HPDE6-E6E7 (cell line): ENCODE data around the gene ARMC8.

Experiments
- DNase-seq: peaks from one replicate; pipeline ENCODE4 v3.0.0; 2011; ENCODE audit warnings: missing footprints; ENCODE audit errors: extremely low spot score

ARMC8 gene

DNA sequence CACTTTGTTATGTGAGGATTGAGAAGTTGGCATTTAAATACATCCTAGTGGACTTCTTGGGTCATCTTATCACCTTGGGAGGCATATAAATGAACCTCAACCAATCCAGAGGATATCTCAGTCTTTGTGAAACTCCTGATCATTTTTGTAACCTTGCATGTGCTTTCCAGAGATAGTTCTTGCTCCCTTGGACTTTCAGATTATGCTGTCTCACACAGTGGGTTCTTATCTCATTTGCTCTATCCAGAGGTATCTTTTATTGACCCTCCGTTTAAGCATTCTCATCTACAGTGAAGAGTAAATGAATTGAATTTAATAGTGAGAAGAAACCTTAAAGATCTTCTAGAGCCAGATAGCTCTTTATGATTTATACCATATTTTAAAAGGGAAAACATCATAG lies 10.4 kb downstream of the ARMC8 start:
- DNase-seq: no peak

DNA sequence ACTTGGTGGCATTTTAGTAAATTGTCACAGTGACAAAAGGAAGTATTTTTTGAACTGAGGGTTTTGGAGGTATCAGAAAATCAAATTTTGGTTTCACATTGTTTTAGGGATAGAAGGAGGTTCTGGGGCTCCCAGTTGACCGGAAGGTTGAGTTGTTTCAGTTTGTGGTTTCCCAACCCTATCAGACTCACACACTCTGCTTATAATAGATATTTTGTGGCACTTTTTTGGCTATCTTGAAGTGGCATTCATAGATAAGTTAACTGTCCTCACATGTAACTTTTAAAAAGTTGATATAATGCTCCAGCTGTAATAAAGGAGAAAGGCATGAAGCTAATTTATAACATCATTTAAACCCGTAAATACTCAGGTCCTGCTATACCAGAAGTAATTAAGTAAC lies 12.8 kb downstream of the ARMC8 start:
- DNase-seq: no peak

DNA sequence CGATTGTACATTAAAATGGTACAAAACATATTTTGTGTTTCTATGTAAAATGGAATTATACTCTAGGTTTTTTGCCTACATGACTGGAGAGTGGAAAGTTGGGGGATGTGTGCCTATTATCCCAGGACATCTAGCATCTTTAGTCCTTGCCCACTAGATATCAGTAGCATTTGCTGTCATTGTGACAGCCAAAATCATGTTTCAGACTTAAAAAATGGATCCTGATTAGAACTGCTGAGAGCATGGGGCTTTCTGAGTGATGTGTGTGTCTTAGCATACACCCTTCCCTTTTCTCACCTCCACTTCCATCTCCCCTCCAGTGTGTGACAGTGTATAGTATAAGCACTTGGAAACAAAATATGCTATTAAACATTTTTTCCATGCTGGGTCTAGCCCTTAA lies 13.3 kb downstream of the ARMC8 start:
- no peak for DNase-seq

DNA sequence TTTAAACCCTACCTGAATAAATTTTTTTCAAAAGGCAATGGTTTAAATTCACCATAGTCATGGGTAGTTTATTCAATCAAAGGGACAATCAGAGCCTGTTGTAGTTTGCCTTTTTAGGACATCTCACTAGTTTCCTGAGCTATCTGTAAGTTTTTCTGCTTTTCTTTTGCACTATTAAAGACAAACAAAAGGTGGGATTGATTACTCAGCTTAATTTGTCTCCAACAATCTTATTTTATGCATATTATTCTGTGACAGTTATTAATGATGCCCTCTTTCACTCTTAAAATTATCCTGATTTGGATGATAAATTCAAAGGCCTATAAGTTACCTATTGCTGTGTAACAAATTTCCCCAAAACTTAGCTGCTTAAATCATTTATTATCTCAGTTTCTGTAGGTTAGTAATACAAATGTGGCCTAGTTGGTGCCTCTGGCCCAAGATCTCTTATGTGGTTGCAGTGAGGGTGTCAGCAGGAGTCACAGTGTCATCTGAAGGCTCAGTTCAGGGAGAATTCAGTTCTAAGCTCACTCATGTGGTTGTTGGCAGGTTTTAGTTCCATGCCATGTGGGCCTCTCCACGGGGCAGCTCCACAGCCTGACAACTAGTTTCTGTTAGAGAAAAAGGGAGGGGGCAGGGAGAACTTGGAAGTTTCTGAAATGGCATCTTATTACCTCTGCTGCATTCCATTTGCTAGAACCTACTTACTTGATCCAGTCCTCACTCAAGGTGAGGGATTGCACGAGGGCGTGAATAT lies 16.0 kb downstream of the ARMC8 start:
- no peak for DNase-seq

DNA sequence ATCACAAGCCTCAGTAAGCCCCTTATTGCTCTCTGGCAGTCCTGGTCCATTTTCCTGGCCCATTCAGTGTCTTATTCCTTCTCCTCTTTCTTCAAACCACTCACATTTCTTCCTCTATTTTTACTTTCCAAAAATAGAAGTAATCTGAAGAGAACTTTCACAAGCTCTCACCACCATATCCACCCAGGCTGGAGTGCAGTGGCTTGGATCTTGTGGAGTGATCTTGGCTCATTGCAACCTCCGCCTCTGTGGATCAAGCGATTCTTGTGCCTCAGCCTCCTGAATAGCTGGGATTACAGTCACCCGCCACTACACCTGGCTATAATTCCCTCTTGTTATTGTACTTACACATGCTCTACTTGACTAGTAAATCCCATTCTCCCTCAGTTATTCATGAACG lies 16.8 kb downstream of the ARMC8 start:
- DNase-seq: no peak

DNA sequence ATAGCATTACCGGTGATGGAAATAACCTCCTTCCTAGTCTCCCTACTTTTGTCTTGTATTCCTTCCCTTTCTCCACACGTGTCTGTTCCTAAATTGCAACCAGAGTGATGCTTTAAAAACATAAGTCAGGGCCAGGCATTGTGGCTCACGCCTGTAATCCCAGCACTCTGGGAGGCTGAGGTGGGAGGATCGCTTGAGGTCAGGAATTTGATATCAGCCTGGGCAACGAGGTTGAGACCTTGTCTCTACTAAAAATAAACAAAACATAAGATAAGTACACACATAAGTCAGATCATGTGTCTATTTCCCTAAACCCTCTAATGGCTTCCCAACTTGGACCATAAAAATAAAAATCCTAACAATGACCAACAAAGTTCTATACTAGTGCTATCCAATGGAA lies 18.4 kb downstream of the ARMC8 start:
- DNase-seq: no peak

GRCh38 chr3:138206196-138206595 lies 19.1 kb downstream of the ARMC8 start:
- DNase-seq: no peak

GRCh38 chr3:138210528-138210927 lies 23.4 kb downstream of the ARMC8 start:
- DNase-seq: no peak

GRCh38 chr3:138213398-138214085 lies 26.4 kb downstream of the ARMC8 start:
- no peak for DNase-seq

- no peak for DNase-seq
These were observed 32.2 kb downstream of the ARMC8 start for GRCh38 chr3:138219255-138219654.

DNA sequence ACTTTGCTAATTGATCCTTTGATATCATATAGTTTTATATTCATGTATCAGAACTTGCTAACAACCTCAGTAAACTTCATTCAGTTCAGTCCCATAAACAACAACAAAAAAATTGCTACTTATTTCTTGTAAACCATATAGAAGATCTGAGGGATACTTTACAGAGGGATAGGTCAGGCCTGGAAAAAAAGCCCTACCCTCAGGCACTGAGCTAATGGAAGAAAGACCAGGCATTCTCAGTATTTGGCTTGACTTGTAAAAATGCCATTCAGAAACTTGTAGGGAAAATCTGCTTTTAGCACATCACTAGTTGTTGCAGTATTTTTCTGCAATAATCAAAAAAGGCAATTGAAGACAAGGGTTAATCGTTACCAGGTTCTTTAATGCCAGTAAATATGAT lies 33.1 kb downstream of the ARMC8 start:
- no peak for DNase-seq

GRCh38 chr3:138220788-138221187 lies 33.7 kb downstream of the ARMC8 start:
- DNase-seq: no peak

- no peak for DNase-seq
These were observed 35.2 kb downstream of the ARMC8 start for GRCh38 chr3:138222131-138222941.

DNA sequence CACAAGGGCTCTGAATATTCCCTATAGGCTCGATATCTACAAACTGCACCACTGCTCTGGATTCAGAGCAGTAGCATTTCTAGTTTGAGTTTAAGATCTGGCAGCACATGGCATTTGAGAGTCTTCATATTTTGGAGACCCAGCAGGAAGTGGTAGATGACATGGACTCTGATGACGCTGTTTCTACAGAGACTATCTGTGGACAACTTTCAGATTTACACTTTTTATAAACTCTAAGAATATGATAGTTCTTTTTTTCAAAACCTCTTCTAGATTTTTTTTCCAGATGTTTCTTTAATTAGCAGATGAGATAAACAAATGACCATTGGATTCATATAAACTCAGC lies 35.8 kb downstream of the ARMC8 start:
- no peak for DNase-seq

DNA sequence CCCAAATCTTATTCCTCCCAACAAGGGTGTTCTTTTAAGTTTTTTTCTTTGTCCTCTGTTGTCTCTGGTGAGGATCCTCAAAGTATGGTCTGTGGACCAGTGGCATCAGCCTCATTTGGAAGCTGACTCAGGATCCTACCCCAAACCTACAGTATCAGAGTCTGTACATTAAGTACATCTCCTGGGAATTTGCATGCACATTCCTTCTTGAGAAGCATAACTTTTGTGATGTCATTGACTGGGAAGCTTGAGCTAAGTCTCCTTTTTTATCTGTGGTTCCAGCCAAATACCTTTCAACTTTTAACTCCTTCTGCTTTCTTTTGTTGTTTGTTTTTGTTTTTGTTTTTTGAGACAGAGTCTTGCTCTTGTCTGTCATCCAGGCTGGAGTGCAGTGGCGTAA lies 40.5 kb downstream of the ARMC8 start:
- DNase-seq: no peak

DNA sequence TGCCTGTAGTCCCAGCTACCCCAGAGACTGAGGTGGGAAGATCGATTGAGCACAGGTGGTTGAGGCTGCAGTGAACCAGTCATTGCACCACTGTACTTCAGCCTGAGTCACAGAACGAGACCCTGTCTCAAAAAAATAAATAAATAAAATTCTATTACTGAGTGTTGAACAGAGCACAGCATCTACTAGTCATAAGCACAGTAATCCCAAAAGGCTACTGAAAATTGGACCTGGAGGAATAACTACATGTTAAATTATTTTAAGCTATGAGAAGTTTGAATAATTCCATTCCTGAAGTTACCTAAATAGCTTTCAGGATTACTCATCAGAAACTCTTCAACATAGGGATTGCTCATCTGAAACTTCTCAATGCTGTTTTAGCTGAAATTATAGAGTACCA lies 43.4 kb downstream of the ARMC8 start:
- no peak for DNase-seq

DNA sequence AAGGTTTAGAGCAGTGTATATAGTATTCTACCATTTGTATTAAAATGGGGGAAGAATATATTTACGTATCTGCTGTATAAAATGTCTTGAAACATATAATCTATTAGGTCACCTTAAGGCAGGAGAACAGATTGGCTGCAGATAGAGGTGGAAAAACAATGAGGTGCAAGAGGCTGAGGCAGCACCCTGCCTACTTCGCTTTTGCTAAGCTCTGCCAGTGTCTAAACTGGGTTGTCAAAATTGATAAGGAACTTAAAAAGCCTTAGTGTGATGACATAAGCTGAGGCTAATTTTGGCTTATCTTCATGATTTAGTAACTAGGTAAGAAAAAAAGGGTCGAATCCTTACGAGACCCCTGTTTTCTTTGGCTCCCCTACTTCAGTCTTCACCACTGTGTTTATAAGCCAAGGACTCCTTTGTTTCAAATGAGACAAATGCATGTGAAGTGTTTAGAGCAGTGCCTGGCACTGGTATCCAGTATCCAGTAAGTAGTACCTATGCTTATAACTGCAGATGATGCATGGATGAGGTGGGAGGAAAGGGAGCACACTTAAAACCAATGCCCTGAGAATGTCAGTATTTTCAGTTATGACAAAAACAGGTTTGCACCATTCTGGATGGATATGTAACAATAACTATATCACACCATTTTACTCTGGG lies 45.7 kb downstream of the ARMC8 start:
- no peak for DNase-seq

DNA sequence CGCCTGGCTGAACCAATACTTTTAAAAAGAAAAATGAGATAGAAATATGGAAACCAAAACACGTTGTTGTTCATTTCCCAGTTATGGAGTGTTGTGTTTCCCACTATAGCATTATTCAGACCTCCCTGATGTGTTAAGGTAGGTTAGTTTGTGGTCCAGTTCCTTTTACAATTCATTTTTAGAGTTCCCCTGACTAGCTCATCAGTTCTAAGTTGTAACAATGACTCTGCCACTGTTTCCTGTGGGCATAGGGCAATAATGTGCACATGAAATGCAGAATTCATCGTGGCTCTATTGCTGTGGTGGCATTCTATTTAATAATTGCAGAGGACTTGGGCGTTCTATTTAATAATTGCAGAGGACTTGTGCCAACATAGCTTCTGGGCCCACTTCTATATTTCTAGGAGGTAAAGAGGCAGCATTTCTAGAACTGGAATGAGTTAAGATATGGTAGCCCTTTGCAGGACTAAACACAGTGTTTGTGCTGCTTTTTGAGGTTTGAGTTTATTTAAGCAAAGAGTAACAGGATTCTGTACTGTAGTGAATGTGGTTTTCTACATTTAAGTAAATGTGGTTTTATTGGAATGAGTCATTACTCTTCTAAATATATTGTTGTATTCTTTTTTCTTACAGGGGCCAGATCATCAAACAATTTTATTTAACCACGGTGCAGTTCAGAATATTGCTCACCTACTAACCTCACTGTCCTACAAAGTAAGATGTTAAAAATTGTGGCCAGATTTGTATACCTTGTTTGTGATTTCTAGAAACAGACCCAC lies 47.5 kb downstream of the ARMC8 start:
- DNase-seq: no peak

DNA sequence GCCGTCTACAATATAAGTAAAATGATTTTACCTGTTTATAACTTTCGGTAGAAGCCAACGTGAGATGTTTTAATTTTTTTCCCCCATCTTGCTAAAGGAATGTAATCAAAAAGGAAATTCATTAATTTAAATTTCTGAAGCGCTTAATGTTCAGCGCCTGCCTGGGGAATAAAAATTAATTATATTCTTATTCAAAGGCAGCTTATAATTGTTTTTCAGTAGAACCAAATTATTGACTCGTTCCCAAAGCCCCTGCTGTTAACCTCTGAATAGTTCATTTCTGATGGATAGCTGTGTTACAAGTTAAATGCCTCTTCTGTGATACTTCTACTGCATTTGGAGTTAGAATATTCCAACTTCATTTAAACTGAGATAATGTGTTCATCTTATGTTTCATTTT lies 51.6 kb downstream of the ARMC8 start:
- DNase-seq: no peak

DNA sequence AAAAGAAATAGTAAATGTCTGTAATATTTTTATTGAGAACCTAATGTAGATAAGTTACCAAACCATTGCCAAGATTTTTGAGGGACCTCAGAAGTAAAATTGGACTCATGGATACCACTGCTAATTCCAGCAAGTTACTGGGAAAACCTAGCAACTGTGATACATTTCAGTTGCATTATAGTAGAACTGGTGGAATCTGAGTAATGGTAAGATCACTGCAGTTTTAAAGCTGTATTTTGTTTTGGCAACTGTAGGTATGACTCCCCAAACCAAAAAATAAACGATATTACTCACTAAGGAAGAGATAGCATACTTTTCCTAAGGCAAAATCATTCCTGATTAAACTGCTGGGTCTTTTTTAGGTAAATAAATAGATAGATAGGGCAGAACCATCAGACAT lies 54.0 kb downstream of the ARMC8 start:
- DNase-seq: no peak

GRCh38 chr3:138241676-138242075 lies 54.6 kb downstream of the ARMC8 start:
- DNase-seq: no peak

- no peak for DNase-seq
These were observed 55.4 kb downstream of the ARMC8 start for GRCh38 chr3:138242466-138242865.
